Astrocyte (in vitro differentiated cells and primary cell): Measurements from ENCODE around the gene CSH2.
"Not testable (repeated sequence)": the region's sequence is repeated elsewhere in the genome, so short reads cannot be mapped to it uniquely, and the experiment has no call there.

Experiments
- CTCF ChIP-seq: IDR thresholded peaks from 2 replicates; pipeline ENCODE4 v1.5.1; 2011; ENCODE audit warnings: low read depth, mild to moderate bottlenecking, inconsistent platforms, low read length, moderate library complexity; ENCODE audit not compliant: insufficient read depth
- EZH2 ChIP-seq: IDR thresholded peaks from 2 replicates; pipeline ENCODE4 v1.6.1; 2012; ENCODE audit warnings: mild to moderate bottlenecking, low read length, inconsistent platforms; ENCODE audit not compliant: insufficient read depth

- not testable (repeated sequence) for TF ChIP-seq CTCF, EZH2
These were observed 25.7 kb upstream of the CSH2 start for GRCh38 chr17:63898899-63899798.
